Measurements from ENCODE around the gene LTBP3.

DNA sequence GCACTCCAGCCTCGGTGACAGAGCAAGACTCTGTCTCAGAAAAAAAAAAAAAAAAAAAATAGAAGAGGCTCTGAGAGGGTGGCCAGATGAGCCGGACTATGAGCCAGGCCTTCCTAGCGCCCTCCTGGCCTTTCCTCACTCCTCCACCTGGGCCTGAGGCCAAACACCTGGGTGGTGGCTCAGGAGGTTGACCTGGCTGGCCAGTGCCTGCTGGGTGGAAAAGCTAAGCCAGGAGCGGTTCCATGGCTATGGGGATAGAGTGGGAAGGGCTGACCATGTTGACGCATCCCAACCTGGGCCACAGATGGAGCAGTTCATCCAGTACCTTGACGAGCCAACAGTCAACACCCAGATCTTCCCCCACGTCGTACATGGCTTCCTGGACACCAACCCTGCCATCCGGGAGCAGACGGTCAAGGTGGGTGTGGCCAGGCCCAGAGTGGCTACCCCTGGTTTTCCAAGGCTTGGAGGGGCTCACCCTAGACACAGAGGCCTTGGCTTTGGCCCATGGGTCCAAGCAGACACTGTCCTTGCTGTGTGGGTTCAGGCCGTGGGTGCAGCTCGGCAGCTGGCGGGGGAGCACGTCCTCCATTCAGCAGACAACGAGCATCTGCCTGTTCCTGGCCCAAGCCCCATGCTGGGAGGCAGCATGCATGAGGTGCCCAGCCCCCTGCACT is 25.6 kb downstream of the LTBP3 start:
- TF ChIP-seq, protein P1, sequence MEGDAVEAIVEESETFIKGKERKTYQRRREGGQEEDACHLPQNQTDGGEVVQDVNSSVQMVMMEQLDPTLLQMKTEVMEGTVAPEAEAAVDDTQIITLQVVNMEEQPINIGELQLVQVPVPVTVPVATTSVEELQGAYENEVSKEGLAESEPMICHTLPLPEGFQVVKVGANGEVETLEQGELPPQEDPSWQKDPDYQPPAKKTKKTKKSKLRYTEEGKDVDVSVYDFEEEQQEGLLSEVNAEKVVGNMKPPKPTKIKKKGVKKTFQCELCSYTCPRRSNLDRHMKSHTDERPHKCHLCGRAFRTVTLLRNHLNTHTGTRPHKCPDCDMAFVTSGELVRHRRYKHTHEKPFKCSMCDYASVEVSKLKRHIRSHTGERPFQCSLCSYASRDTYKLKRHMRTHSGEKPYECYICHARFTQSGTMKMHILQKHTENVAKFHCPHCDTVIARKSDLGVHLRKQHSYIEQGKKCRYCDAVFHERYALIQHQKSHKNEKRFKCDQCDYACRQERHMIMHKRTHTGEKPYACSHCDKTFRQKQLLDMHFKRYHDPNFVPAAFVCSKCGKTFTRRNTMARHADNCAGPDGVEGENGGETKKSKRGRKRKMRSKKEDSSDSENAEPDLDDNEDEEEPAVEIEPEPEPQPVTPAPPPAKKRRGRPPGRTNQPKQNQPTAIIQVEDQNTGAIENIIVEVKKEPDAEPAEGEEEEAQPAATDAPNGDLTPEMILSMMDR (IDR thresholded peaks at IDR 0.05; ENCODE audit: poor library complexity, severe bottlenecking) = no peak
- no peak for TF ChIP-seq SMC3 (conservative IDR thresholded peaks at IDR 0.05; ENCODE audit: poor library complexity)
- no peak for TF ChIP-seq EP300 (conservative IDR thresholded peaks at IDR 0.05; ENCODE audit: poor library complexity, severe bottlenecking)
- TF ChIP-seq EZH2 (IDR thresholded peaks at IDR 0.05; ENCODE audit: borderline replicate concordance, insufficient read depth, low read length, poor library complexity, severe bottlenecking) = no peak
- TF ChIP-seq TAF1 (IDR thresholded peaks at IDR 0.05; ENCODE audit: low read depth) = no peak
- TF ChIP-seq POLR2AphosphoS5 (IDR thresholded peaks at IDR 0.05) = no peak

Data from neural cell (in vitro differentiated cells).